Astrocyte of the hippocampus (primary cell): ENCODE data around the gene SMARCB1.
A peak's percentile ranks its signal among the peaks of the same experiment; 100 is the strongest.

ENCODE experiments used
- DNase-seq: peaks from one replicate; pipeline ENCODE4 v3.0.0; 2011; ENCODE audit warnings: low read depth, low spot score

SMARCB1 gene

DNA sequence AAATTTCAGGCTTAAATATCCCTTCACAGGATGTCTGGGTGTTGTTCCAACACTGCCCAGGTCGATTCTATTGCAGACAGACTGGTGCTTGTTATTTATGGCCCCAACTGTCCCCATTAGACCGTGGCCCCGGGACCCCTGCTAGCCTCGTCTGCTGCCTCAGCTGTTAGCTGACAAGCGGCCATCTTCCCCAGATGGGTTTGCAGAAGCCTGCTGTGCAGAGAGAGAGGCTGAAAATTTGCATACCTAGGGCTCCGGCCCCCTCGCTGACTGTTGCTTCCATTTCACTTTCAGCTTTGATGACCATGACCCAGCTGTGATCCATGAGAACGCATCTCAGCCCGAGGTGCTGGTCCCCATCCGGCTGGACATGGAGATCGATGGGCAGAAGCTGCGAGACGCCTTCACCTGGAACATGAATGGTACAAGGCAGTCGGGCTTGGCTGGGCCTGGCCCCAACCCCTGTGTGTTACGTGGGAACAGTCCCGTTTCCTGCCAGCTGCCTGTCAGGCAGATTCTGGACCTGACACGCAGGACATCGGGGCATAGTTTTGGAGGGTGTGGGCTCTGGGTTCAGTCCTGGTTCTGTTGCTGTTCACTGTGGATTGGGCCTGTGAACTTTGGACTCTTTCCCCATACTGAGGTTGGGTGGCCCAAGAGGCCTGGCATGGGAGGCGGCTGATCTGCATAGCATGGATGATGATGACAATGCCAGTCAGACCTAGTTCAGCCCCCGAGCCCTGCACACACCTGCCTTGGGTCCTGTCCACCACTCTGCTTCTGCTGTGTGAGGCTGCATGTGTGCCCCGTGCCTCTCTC lies 16.4 kb downstream of the SMARCB1 start:
- no peak for DNase-seq

DNA sequence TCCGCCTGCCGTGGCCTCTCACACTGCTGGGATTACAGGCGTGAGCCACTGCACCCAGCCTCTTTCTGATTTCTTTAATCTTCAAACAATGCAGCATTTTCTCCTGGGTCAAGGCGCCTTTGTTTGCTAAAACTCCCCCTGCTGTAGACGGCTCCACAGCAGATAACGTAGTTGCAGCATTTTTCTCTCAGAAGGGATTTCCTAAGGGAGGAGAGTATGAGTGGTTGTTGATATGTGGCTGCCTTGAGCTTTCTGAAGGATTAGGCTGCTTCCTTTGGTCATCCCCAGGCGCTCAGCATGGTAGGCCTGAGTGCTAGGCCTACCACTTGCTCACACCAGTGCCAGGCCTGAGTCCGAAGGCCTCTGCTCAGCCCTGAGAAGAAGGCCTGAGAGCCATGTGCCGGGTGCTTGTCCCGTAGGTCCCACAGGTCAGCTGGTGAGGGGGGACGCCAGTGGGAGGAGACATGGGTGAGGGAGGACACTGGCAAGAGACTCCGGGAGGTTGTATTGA lies 18.1 kb downstream of the SMARCB1 start:
- DNase-seq, result no peak

- DNase-seq, result no peak
Measured at GRCh38 chr22:23806837-23807236, 20.1 kb downstream of the SMARCB1 start.

GRCh38 chr22:23812378-23812777 lies 25.6 kb downstream of the SMARCB1 start:
- DNase-seq, result no peak

DNA sequence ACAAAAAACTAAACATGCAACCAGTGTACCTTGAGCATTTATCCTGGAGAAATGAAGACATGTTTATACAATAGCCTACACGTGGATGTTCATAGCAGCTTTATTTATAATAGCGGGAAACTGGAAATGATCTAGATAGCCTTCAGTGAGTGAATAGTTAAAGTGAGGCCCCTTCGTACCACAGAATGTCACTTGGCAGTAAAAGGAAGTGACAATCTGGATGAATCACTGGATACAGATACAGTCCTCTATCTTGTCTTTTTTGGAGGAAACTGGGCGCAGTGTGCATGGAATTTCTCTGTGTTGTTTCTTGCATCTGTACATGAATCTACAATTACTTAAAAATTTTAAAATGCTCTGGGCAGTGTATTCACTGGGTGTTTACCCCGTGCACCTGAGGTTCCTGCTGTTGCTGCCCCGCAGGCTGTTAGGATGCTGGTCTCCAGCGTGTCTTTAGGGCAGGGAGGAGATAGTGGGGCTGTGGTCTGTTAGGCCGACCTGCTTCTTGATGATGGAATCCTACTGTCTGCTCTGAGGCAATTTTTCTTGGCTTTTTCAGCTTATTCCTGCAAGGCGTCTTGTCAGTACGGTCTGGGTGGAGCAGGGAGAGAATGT lies 28.9 kb downstream of the SMARCB1 start:
- DNase-seq, result no peak

GRCh38 chr22:23816156-23816976 lies 29.6 kb downstream of the SMARCB1 start:
- DNase-seq, result no peak

GRCh38 chr22:23817146-23817545 lies 30.4 kb downstream of the SMARCB1 start:
- DNase-seq, result no peak

DNA sequence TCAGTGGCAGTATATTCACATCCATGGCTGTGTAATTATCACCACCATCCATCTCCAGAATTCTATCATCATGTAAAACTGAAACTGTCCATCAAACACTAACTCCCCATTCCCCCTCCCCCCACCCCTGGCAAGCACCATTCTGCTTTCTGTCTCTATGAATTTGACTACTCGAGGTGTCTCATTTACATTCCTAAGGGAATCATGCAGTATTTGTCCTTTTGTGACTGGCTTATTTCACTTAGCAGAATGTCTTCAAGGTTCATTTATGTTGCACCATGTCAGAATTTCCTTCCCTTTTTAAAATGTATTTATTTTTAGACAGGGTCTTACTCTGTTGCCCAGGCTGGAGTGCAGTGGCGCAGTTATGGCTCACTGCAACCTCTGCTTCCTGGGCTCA lies 31.8 kb downstream of the SMARCB1 start:
- no peak for DNase-seq

DNA sequence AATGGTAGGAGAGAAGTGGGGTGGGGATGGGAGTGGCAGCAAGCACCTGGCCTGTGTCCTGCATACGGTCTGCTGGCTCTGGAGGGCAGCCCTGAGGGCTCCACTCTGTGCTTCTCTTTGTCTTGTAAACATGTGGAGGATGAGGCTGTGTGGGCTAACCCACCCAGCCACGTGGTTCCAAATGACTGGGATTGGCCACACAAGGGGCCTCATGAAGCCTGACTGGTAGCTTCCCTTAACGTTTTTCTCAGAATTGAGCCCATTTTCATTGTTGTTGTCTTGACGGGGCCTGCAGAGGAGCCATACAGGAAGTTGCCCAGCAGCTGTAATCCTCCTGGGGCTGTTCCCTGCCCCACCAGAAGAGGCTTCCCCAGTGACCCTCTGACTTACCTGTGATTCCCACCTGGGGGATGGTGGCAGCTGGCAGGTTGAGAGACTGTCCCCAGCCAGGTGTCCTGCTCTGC lies 34.0 kb downstream of the SMARCB1 start:
- DNase-seq, result no peak

GRCh38 chr22:23822101-23822671 lies 35.4 kb downstream of the SMARCB1 start:
- no peak for DNase-seq

DNA sequence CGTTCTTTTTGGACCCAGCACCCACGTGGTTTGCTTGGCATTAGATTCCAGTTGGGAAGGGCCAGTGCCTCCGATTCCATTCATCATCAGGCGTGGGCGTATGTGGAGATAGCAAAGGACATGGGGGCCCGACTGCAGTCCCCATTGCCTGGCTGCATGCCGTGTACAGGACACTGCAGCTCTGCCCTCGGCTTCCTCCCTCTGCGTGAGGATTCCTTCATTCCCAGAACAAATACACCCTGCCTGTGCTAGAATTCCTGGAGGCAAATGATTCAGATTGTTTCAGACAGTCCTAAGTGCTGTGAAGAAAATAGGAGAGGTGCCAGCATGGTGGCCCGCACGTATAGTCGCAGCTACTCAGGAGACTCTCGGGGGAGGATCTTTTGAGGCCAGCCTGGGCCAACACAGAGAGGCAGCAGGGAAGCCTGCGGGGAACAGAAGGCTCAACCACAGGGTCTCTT lies 36.6 kb downstream of the SMARCB1 start:
- DNase-seq, result no peak

- DNase-seq, result no peak
Measured at GRCh38 chr22:23824476-23825245, 37.9 kb downstream of the SMARCB1 start.

DNA sequence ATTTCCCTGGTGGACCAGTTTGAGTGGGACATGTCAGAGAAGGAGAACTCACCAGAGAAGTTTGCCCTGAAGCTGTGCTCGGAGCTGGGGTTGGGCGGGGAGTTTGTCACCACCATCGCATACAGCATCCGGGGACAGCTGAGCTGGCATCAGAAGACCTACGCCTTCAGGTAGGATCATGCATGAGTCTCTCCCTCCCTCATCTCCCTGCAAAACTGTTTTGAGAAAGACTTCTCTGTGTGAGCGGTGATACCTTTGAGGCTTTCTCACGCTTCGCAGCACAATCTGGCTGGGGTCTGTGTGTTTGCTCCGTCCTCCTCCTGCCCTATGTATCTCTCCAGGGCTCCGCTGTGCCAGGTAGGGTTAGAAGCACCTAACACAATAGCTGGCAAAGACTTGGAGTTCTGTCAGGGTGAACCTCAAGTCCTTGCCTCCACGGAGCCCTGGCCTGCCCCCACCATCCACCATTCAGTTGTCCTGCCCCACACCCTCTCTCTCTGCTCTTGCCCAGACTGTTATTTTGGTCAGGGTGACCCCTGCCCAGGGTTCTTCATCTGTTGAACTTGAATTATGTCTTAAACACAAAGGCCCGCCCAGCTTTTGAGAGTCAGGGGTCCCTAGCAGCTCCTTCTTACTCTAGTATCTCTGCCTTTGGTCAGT lies 38.6 kb downstream of the SMARCB1 start:
- no peak for DNase-seq

- DNase-seq, result no peak
Measured at GRCh38 chr22:23826510-23827350, 40.0 kb downstream of the SMARCB1 start.

- no peak for DNase-seq
Measured at GRCh38 chr22:23827351-23827995, 40.7 kb downstream of the SMARCB1 start.

GRCh38 chr22:23828800-23829680 lies 42.3 kb downstream of the SMARCB1 start:
- DNase-seq, result no peak

- peak; percentile 47 for DNase-seq
Measured at GRCh38 chr22:23829845-23830372, 43.1 kb downstream of the SMARCB1 start.

GRCh38 chr22:23831261-23831660 lies 44.5 kb downstream of the SMARCB1 start:
- no peak for DNase-seq
